ENCODE measurements around the gene SLC37A4. TPM values are rescaled to one million over a fixed set of nuclear protein-coding genes. Genes with fewer than 3 reads are reported as not detected.

Gene SLC37A4
- total and polyA plus RNA-seq, 2 of the 8 experiments (the other 6 are each of a cell fraction or from before 2014, with no cell fraction given): 35.1 to 91.9 TPM

DNA sequence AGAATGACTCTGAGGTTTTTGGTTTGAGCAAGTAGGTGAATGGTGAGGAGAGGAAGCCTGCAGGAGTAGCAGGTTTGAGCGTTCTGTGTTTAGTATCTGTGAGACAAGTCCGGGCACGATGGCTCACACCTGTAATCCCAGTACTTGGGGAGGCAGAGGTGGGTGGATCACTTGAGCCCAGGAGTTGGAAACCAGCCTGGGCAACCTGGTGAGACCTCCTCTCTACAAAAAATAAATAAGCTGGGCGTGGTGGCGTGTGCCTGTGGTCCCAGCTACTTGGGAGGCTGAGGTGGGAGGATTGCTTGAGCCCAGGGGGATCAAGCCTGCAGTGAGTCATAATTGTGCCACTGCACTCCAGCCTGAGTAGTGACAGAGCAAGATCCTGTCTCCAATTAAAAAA lies 42.4 kb downstream of the SLC37A4 start:
- Histone ChIP-seq H3K23me2 (ENCODE audit: low read depth, low read length) (no peaks in the 10 kb centered on the region), H2BK120ac (replicated peaks; ENCODE audit: low read depth, low read length) (no peak overlapping the region), H3K4me3 (ENCODE audit: extremely low read depth in 1 of 4, insufficient read depth in 2 of 4, low read depth in 3 of 4, low read length in 4 of 4) (no peak overlapping the region), H2BK12ac (ENCODE audit: low read depth, low read length) (no peak overlapping the region), H2BK20ac (ENCODE audit: low read length) (no peak overlapping the region), H3K79me2 (ENCODE audit: control insufficient read depth in 1 of 2, insufficient read depth in 2 of 2, low read length in 2 of 2) (no peaks in the 10 kb centered on the region), H2BK5ac (ENCODE audit: low read depth, low read length) (no peak overlapping the region), H4K5ac (ENCODE audit: insufficient read length, low read depth, low read length) (no peak overlapping the region), H2BK15ac (ENCODE audit: low read length) (no peak overlapping the region), H2AK5ac (ENCODE audit: low read depth, low read length) (no peak overlapping the region), H4K20me1 (replicated peaks in 1 of 2; ENCODE audit: control insufficient read depth in 1 of 2, insufficient read depth in 2 of 2, low read length in 2 of 2) (no peaks in the 10 kb centered on the region), H3K18ac (ENCODE audit: extremely low read depth, low read length) (no peak overlapping the region), H3K23ac (ENCODE audit: insufficient read length) (no peak overlapping the region), H3K9me3 (ENCODE audit: insufficient read depth in 2 of 2, low read depth in 1 of 2, low read length in 1 of 2) (no peaks in the 10 kb centered on the region; a peak in 1 of 4 replicates), H3K14ac (ENCODE audit: insufficient read length) (no peak overlapping the region), H4K91ac (replicated peaks; ENCODE audit: insufficient read length, low read length) (no peak overlapping the region), H3K27me3 (replicated peaks in 1 of 4; ENCODE audit: control insufficient read depth in 3 of 4, extremely low read depth in 1 of 4, insufficient read depth in 3 of 4, low read length in 3 of 4) (no peaks in the 10 kb centered on the region), H3K4me2 (ENCODE audit: insufficient read depth in 1 of 2, low read depth in 2 of 2, low read length in 2 of 2) (no peak overlapping the region), H3K79me1 (ENCODE audit: low read depth, low read length) (no peaks in the 10 kb centered on the region), H4K8ac (ENCODE audit: extremely low read depth, insufficient read depth, low read length) (no peak overlapping the region), H3K9ac (replicated peaks in 1 of 4; ENCODE audit: extremely low read depth in 1 of 4, low read depth in 3 of 4, low read length in 3 of 4) (no peak overlapping the region), H3K27ac (ENCODE audit: low read depth, low read length) (no peak overlapping the region), H3K36me3 (ENCODE audit: control insufficient read depth in 2 of 4, insufficient read depth in 4 of 4, low read length in 3 of 4) (peaks cover 0 to 10% (median 0%) of the 10 kb centered on the region in 4 experiments; a peak in 2 of 8 replicates), H3K4ac (replicated peaks; ENCODE audit: insufficient read length, low read depth, low read length) (no peak overlapping the region), H2AFZ (ENCODE audit: low read length) (no peak overlapping the region), H3K4me1 (replicated peaks in 1 of 4; ENCODE audit: control insufficient read depth in 3 of 4, insufficient read depth in 4 of 4, low read length in 3 of 4) (no peaks in the 10 kb centered on the region), H3K56ac (replicated peaks; ENCODE audit: insufficient read length, low read depth, low read length) (no peak overlapping the region)
- 65% methylated on average over 5 of the region's 5 CpGs; no CpG with 5 or more reads in 1 of the 2 experiments for WGBS, 2 experiments (ENCODE audit: extremely low coverage in 1 of 2, insufficient coverage in 1 of 2, insufficient read length in 1 of 2, insufficient replicate concordance in 2 of 2, low coverage in 1 of 2, low lambda C conversion rate in 2 of 2, missing lambda C conversion rate in 1 of 2)
- ChIA-PET CTCF (ENCODE audit: partially characterized antibody) (no interaction called here), POLR2A (ENCODE audit: partially characterized antibody) (interaction anchor here (0.7 to 2.2 kb wide), 3 partner anchors 8 to 106 kb away, joined by 3 to 12 read pairs (median 3); no protein-coding TSS in a partner anchor)
- no peak for TF ChIP-seq SIN3A (conservative IDR thresholded peaks at IDR 0.05 in 1 of 2, IDR thresholded peaks at IDR 0.05 in 1 of 2; ENCODE audit: low read depth in 1 of 2, low read length in 2 of 2)
- TF ChIP-seq TEAD4 (IDR thresholded peaks at IDR 0.05; ENCODE audit: low read depth, low read length): no peak
- no peak for TF ChIP-seq CREB1 (IDR thresholded peaks at IDR 0.05)
- TF ChIP-seq POLR2AphosphoS5 (IDR thresholded peaks at IDR 0.05; ENCODE audit: low read depth, low read length): no peak
- no peak for TF ChIP-seq PHF8 (conservative IDR thresholded peaks at IDR 0.05; ENCODE audit: low read depth, low read length)
- TF ChIP-seq EP300 (IDR thresholded peaks at IDR 0.05; ENCODE audit: borderline replicate concordance in 1 of 2, low read depth in 2 of 2, low read length in 2 of 2): no peak
- no peak for TF ChIP-seq RFX5 (IDR thresholded peaks at IDR 0.05; ENCODE audit: borderline replicate concordance, low read depth, low read length)
- no peak for TF ChIP-seq GTF2F1 (IDR thresholded peaks at IDR 0.05; ENCODE audit: borderline replicate concordance, low read depth, low read length)
- no peak for TF ChIP-seq SRF (IDR thresholded peaks at IDR 0.05; ENCODE audit: low read depth, low read length)
- no peak for TF ChIP-seq CTBP2 (IDR thresholded peaks at IDR 0.05; ENCODE audit: borderline replicate concordance, insufficient read depth, insufficient read length, low read length)
- no peak for TF ChIP-seq EZH2 (IDR thresholded peaks at IDR 0.05; ENCODE audit: low read depth, low read length, severe bottlenecking)
- no peak for TF ChIP-seq SUZ12 (IDR thresholded peaks at IDR 0.05; ENCODE audit: low read length)
- no peak for TF ChIP-seq TCF12 (IDR thresholded peaks at IDR 0.05; ENCODE audit: low read depth, low read length)
- DNase-seq (ENCODE audit: low read depth in 1 of 2, low spot score in 2 of 2) (no peak), FAIRE-seq (no peak)
